Duodenal mucosa (tissue), 2 donors: ENCODE results near the gene ZNF440.

Experiments
- H3K27ac ChIP-seq: one replicate; pipeline ENCODE4 v1.7.0; 2013; ENCODE audit warnings: low read depth, low read length
- H3K27me3 ChIP-seq, 2 donors: one replicate each; pipeline ENCODE4 v1.7.0; 2013; ENCODE audit warnings: low read length in 2 of 2, control low read depth in 1 of 2; ENCODE audit not compliant: insufficient read depth in 2 of 2, control insufficient read depth in 1 of 2
- H3K36me3 ChIP-seq, 2 donors: one replicate each; pipeline ENCODE4 v1.7.0; 2013; ENCODE audit warnings: low read length in 2 of 2, control low read depth in 1 of 2; ENCODE audit not compliant: insufficient read depth in 2 of 2, control insufficient read depth in 1 of 2
- H3K4me1 ChIP-seq, 2 donors: one replicate each; pipeline ENCODE4 v1.7.0; 2013; ENCODE audit warnings: low read length in 2 of 2, control low read depth in 1 of 2; ENCODE audit not compliant: insufficient read depth in 2 of 2, control insufficient read depth in 1 of 2
- H3K4me3 ChIP-seq, 2 donors: one replicate each; pipeline ENCODE4 v1.7.0; 2013; ENCODE audit warnings: low read length in 2 of 2, low read depth in 1 of 2
- H3K9ac ChIP-seq, 2 donors: one replicate each; pipeline ENCODE4 v1.7.0; 2013; ENCODE audit warnings: low read length in 2 of 2, low read depth in 1 of 2
- H3K9me3 ChIP-seq, 2 donors: one replicate each; pipeline ENCODE4 v1.7.0; 2013; ENCODE audit warnings: low read length in 2 of 2, control low read depth in 1 of 2; ENCODE audit not compliant: control insufficient read depth in 1 of 2

ZNF440 gene

DNA sequence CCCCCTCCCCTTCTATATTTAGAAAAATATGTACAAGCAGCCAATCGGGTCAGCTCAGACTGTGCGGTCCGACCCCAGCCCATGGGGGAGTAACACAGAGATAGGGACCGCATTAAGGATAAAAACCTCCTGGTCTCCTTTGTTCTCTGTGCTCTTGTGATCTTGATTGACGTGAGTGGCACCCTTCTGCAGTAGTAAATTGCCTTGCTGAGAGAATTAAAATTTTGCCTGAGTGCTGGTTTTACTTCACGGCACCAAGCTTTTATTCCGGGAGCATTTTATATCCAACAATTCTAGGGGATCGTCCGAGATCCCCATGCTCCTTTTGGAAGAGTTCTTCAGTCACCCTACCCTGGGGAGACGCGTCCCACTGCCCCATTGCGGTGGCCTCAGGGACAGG lies 66.5 kb downstream of the ZNF440 start:
- H3K4me1 ChIP-seq: no peaks in the 10 kb centered on the region
- H3K27me3 ChIP-seq: no peaks in the 10 kb centered on the region
- no peaks in the 10 kb centered on the region for H3K36me3 ChIP-seq
- no peak overlapping the region for H3K27ac ChIP-seq
- H3K9me3 ChIP-seq: peaks cover 0 to 6% of the 10 kb centered on the region in 2 donors
- no peak overlapping the region for H3K9ac ChIP-seq
- no peak overlapping the region for H3K4me3 ChIP-seq

DNA sequence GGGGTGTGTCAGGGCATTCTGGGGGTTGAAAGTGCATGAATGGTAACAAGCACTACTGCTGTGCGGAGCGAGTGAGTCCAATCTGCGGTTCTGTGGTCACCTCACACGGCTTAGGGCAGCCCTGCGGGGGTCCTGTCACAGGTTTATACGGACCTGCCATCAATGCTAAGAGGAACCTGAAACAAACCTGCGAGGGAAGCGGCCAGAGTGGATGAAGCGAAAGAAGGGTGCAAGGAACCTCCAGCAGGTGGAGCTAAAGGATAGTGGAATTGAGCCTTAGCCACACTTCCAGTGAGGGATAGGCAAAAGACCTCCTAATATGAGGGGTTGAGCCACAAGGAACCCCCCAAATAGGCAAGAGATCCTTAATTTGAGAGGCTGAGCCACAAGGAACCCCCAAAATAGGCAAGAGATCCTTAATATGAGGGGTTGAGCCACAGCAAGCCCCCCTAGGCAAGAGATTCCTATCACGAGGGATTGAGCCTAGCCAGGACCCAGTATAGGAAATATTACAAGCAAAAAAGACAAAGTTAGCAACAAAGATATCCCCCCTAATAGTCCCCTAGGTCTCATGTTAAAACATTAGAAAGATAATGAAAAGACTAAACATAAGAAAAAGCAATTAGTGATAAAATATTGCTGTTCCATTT lies 67.2 kb downstream of the ZNF440 start:
- no peak overlapping the region for H3K27ac ChIP-seq
- H3K27me3 ChIP-seq: no peaks in the 10 kb centered on the region
- no peak overlapping the region for H3K9ac ChIP-seq
- H3K9me3 ChIP-seq: peaks cover 0 to 6% of the 10 kb centered on the region in 2 donors
- no peak overlapping the region for H3K4me3 ChIP-seq
- H3K36me3 ChIP-seq: no peaks in the 10 kb centered on the region
- no peaks in the 10 kb centered on the region for H3K4me1 ChIP-seq

DNA sequence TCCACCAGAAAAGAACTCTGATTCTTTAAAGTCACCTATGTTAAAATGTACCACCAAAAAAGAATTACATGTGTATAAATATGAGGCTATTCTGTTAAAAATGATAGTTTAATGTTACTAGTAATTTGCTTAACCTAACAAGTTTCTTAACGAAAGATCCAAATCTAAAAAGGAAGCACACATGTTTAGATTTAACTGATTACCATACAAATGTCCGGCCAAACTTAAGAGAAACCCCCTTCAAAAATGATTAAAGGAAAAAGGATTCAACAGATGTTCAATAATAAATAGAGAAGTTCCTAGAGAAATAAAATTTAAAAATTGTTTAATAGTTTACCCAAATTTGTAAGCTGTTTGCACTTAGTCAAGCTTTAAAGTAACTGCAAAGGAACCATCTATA lies 68.5 kb downstream of the ZNF440 start:
- H3K9me3 ChIP-seq: peaks cover 0 to 6% of the 10 kb centered on the region in 2 donors
- H3K4me1 ChIP-seq: peaks cover 0 to 3% of the 10 kb centered on the region in 2 donors
- H3K4me3 ChIP-seq: no peak overlapping the region
- H3K36me3 ChIP-seq: no peaks in the 10 kb centered on the region
- no peaks in the 10 kb centered on the region for H3K27me3 ChIP-seq
- no peak overlapping the region for H3K9ac ChIP-seq
- no peak overlapping the region for H3K27ac ChIP-seq
